Right cardiac atrium (tissue), 5 donors: ENCODE results near the gene EXOC4. TPM values are rescaled to one million over a fixed set of nuclear protein-coding genes. Genes with fewer than 3 reads are reported as not detected.
A peak's percentile ranks its signal among the peaks of the same experiment; 100 is the strongest.

ENCODE experiments used
- ATAC-seq, 2 donors: fragments of 200-7000 bp; cut with Tn5 transposase; one replicate each; pipeline versions ENCODE4 v1.8.0 to v1.9.1; 2020; ENCODE audit warnings: moderate library complexity in 2 of 2, mild to moderate bottlenecking in 1 of 2
- DNase-seq, 3 donors: peaks; one replicate each; pipeline ENCODE4 v3.0.0-alpha.2; 2020
- H3K27ac ChIP-seq: one replicate; pipeline ENCODE4 v1.5.1; 2013; ENCODE audit warnings: mild to moderate bottlenecking, low read length, control low read depth, moderate library complexity
- H3K27me3 ChIP-seq: one replicate; pipeline ENCODE4 v1.6.1; 2013; ENCODE audit not compliant: control insufficient read depth, insufficient read depth
- H3K4me1 ChIP-seq: one replicate; pipeline ENCODE4 v1.6.1; 2013; ENCODE audit warnings: low read length; ENCODE audit not compliant: control insufficient read depth, insufficient read depth
- H3K4me3 ChIP-seq: one replicate; pipeline ENCODE4 v1.5.1; 2013; ENCODE audit warnings: low read length, control low read depth
- H3K9me3 ChIP-seq: one replicate; pipeline ENCODE4 v1.6.1; 2013; ENCODE audit warnings: low read length; ENCODE audit not compliant: control insufficient read depth
- WGBS: extraction: QIAGEN DNeasy Blood & Tissue Kit; methylation state at CpG from one replicate; pipeline ENCODE4 v1.1.7; 2013; 5-methylcytosine and 5-hydroxymethylcytosine counted together
- intact Hi-C, 4 donors: fragments of 100-400 bp; cut with DNase I; formaldehyde crosslinking; loops; one replicate each; pipeline versions ENCODE4 v1.11.0 to v1.14.0; 2022 to 2023
- polyA plus RNA-seq: library from polyadenylated mRNA; stranded (reverse); fragments of 200-250 nt; gene quantifications from one replicate; pipeline ENCODE4 v1.2.3, GENCODE V29; 2013
- total RNA-seq, 4 donors: library from RNA; stranded (reverse); fragmentation: NEBNext Ultra II Directional; extraction: Animal tissue kit (Norgen Biotek cat#: 25700); gene quantifications; one replicate each; pipeline ENCODE4 v1.2.1, GENCODE V29; 2021
- donor health status: healthy with polysubstance abuse.
- donor health status: DM: no; HTN: yes; CAD: no.
- donor health status: DM: no; HTN: no; CAD: no.
- donor health status: DM: no; HTN: yes; CAD: no; lungs with severe emphysema.
- donor health status: DM: yes; HTN: yes; CAD: no.

Gene EXOC4
- total and polyA plus RNA-seq, 5 donors = 11.9 to 45.9 (median 39.7) TPM

DNA sequence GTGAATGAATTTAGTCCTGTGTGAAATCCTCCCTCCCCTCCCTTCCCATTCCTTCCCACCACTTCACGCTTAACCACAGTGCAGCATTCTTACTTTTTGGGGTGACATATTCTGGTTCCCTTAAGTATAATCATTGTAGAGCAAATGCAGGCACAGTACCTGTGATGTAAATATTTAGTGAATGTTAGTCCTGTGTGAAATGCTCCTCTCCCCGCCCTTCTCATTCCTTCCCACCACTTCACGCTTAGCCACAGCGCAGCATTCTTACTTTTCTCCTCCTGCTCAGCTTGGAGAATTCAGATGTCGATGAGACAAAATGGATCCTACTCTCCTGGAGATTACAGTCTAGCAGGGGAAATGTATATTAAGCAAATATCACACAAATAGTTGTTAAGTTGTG, 258.8 kb downstream of the EXOC4 start:
- H3K9me3 ChIP-seq = no peaks in the 10 kb centered on the region
- intact Hi-C loops = no loop called here
- no peak overlapping the region for H3K27ac ChIP-seq
- H3K27me3 ChIP-seq = no peaks in the 10 kb centered on the region
- H3K4me1 ChIP-seq = no peaks in the 10 kb centered on the region
- DNase-seq (no peak), ATAC-seq (no peak)
- WGBS = 98% methylated on average over 5 of the region's 5 CpGs
- no peak overlapping the region for H3K4me3 ChIP-seq

GRCh38 chr7:133512560-133512959, 259.7 kb downstream of the EXOC4 start:
- ATAC-seq (no peak), DNase-seq (peak in 1 of 3 donors; percentile 36)
- H3K4me1 ChIP-seq = no peaks in the 10 kb centered on the region
- H3K4me3 ChIP-seq = no peak overlapping the region
- 98% methylated on average over 11 of the region's 11 CpGs for WGBS
- no peaks in the 10 kb centered on the region for H3K27me3 ChIP-seq
- intact Hi-C loops = no loop called here
- H3K27ac ChIP-seq = no peak overlapping the region
- H3K9me3 ChIP-seq = no peaks in the 10 kb centered on the region

- ATAC-seq (no peak), DNase-seq (no peak)
- Histone ChIP-seq H3K27ac (no peak overlapping the region), H3K9me3 (no peaks in the 10 kb centered on the region), H3K4me1 (no peaks in the 10 kb centered on the region), H3K4me3 (no peak overlapping the region), H3K27me3 (no peaks in the 10 kb centered on the region)
- intact Hi-C loops = no loop called here
- 98% methylated on average over 2 of the region's 2 CpGs for WGBS
Observed at GRCh38 chr7:133513608-133514007, 260.7 kb downstream of the EXOC4 start.

- H3K27ac ChIP-seq = no peak overlapping the region
- no peaks in the 10 kb centered on the region for H3K4me1 ChIP-seq
- DNase-seq (no peak), ATAC-seq (no peak)
- H3K27me3 ChIP-seq = no peaks in the 10 kb centered on the region
- no peaks in the 10 kb centered on the region for H3K9me3 ChIP-seq
- no peak overlapping the region for H3K4me3 ChIP-seq
- intact Hi-C loops = no loop called here
Observed at GRCh38 chr7:133514551-133514950, 261.7 kb downstream of the EXOC4 start.

GRCh38 chr7:133517766-133518165, 264.9 kb downstream of the EXOC4 start:
- Histone ChIP-seq H3K27me3 (no peaks in the 10 kb centered on the region), H3K4me3 (no peak overlapping the region), H3K27ac (no peak overlapping the region), H3K9me3 (no peaks in the 10 kb centered on the region), H3K4me1 (no peaks in the 10 kb centered on the region)
- no peak for ATAC-seq
- WGBS = 92% methylated on average over 4 of the region's 4 CpGs
- DNase-seq = no peak
- intact Hi-C loops = no loop called here

DNA sequence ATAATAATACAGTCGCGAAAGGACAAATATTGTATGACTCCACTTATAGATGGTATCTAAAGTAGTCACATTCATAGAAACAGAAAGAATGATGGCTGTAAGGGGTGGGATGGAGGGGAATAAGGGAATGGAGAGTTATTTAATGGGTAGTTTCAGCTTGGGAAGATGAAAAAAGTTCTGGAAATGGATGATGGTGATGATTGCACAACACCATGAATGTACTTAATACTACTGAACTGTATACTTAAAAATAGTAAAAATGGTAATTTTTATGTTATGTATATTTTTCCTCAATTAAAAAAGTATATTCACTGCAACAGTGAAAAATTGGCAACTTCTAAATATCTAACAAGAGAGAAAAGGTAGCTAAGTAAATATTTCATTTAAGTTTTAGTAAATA, 265.8 kb downstream of the EXOC4 start:
- Histone ChIP-seq H3K4me1 (no peaks in the 10 kb centered on the region), H3K9me3 (no peaks in the 10 kb centered on the region), H3K4me3 (no peak overlapping the region), H3K27me3 (no peaks in the 10 kb centered on the region), H3K27ac (no peak overlapping the region)
- DNase-seq (no peak), ATAC-seq (no peak)
- WGBS = 94% methylated on average over 2 of the region's 2 CpGs
- intact Hi-C loops = no loop called here

DNA sequence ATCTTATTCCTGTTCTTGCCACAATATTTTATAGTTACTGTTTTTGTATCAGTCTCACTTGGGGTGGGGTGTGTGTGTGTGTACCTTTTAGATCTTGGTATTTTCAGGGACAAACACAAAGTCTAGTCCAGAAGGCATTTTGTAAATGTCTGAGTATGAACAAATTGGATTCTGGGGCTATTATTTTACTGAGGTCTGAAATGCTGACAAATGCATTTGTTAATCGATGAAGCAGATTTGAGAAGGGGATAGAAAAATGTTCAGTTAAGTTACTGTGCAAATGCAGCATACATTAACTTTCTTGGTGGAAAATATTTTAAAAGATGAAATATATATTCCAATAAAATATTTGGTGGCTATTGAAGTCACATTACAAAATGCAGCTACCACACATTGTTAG, 267.4 kb downstream of the EXOC4 start:
- Histone ChIP-seq H3K4me1 (no peaks in the 10 kb centered on the region), H3K27ac (no peak overlapping the region), H3K4me3 (no peak overlapping the region), H3K27me3 (no peaks in the 10 kb centered on the region), H3K9me3 (no peaks in the 10 kb centered on the region)
- no peak for ATAC-seq
- DNase-seq = no peak
- 95% methylated on average over 1 of the region's 1 CpG for WGBS
- intact Hi-C loops = no loop called here

- no peak overlapping the region for H3K27ac ChIP-seq
- H3K9me3 ChIP-seq = no peaks in the 10 kb centered on the region
- no peak for ATAC-seq
- WGBS = 94% methylated on average over 2 of the region's 2 CpGs
- intact Hi-C loops = no loop called here
- DNase-seq = no peak
- H3K4me3 ChIP-seq = no peak overlapping the region
- no peaks in the 10 kb centered on the region for H3K4me1 ChIP-seq
- no peaks in the 10 kb centered on the region for H3K27me3 ChIP-seq
Observed at GRCh38 chr7:133522501-133522900, 269.6 kb downstream of the EXOC4 start.

GRCh38 chr7:133528796-133529195, 275.9 kb downstream of the EXOC4 start:
- intact Hi-C loops = no loop called here

GRCh38 chr7:133529861-133530260, 277.0 kb downstream of the EXOC4 start:
- 83% methylated on average over 4 of the region's 4 CpGs for WGBS
- ATAC-seq (no peak), DNase-seq (no peak)
- no peaks in the 10 kb centered on the region for H3K9me3 ChIP-seq
- intact Hi-C loops = no loop called here
- H3K27me3 ChIP-seq = no peaks in the 10 kb centered on the region
- peaks cover 1% of the 10 kb centered on the region for H3K4me1 ChIP-seq
- no peak overlapping the region for H3K27ac ChIP-seq
- no peak overlapping the region for H3K4me3 ChIP-seq

More at GRCh38 chr7:133528796-133529195, 275.9 kb downstream of the EXOC4 start:
- Histone ChIP-seq H3K4me1 (peaks cover 1% of the 10 kb centered on the region), H3K9me3 (no peaks in the 10 kb centered on the region), H3K4me3 (no peak overlapping the region), H3K27me3 (no peaks in the 10 kb centered on the region), H3K27ac (no peak overlapping the region)
- ATAC-seq (no peak), DNase-seq (no peak)
- 81% methylated on average over 1 of the region's 1 CpG for WGBS

DNA sequence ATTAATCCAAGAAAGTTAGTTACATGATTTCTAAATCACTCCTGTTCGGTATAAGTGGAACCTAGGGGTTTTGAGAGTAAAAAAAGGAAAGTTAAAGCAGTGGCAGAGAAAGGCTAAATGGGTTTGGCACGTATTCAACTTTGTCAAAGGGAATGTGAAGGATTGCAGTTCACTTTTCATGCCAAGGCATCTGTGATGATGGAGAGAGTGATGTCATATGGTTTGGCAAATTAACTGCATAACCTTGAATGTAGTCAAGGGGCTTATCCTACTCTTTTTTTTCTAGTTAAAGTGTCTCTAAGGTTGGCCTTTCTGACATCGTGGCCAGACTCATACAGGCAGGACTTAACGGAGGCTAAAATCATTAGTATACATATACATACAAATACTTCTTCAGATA, 277.8 kb downstream of the EXOC4 start:
- Histone ChIP-seq H3K27me3 (no peaks in the 10 kb centered on the region), H3K27ac (no peak overlapping the region), H3K4me1 (peaks cover 1% of the 10 kb centered on the region), H3K9me3 (no peaks in the 10 kb centered on the region), H3K4me3 (no peak overlapping the region)
- WGBS = 47% methylated on average over 4 of the region's 4 CpGs
- ATAC-seq (peak; percentile 46 to 55), DNase-seq (no peak)
- intact Hi-C loops = no loop called here

- 93% methylated on average over 5 of the region's 5 CpGs for WGBS
Observed at GRCh38 chr7:133534816-133535215, 281.9 kb downstream of the EXOC4 start.

More at GRCh38 chr7:133534816-133535215, 281.9 kb downstream of the EXOC4 start:
- Histone ChIP-seq H3K4me3 (no peak overlapping the region), H3K9me3 (no peaks in the 10 kb centered on the region), H3K27me3 (no peaks in the 10 kb centered on the region), H3K4me1 (peaks cover 1% of the 10 kb centered on the region), H3K27ac (no peak overlapping the region)
- DNase-seq (no peak), ATAC-seq (no peak)
- intact Hi-C loops = no loop called here
